Measurements from ENCODE around the gene KRTAP4-8.

- TF ChIP-seq POLR2A (IDR thresholded peaks at IDR 0.05), result no peak
- TF ChIP-seq, protein P1, sequence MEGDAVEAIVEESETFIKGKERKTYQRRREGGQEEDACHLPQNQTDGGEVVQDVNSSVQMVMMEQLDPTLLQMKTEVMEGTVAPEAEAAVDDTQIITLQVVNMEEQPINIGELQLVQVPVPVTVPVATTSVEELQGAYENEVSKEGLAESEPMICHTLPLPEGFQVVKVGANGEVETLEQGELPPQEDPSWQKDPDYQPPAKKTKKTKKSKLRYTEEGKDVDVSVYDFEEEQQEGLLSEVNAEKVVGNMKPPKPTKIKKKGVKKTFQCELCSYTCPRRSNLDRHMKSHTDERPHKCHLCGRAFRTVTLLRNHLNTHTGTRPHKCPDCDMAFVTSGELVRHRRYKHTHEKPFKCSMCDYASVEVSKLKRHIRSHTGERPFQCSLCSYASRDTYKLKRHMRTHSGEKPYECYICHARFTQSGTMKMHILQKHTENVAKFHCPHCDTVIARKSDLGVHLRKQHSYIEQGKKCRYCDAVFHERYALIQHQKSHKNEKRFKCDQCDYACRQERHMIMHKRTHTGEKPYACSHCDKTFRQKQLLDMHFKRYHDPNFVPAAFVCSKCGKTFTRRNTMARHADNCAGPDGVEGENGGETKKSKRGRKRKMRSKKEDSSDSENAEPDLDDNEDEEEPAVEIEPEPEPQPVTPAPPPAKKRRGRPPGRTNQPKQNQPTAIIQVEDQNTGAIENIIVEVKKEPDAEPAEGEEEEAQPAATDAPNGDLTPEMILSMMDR (IDR thresholded peaks at IDR 0.05), result no peak
These were observed 49.5 kb downstream of the KRTAP4-8 start for GRCh38 chr17:41048441-41048840.
